IMR-90 (cell line): ENCODE results near the gene OSCAR. TPM values are rescaled to one million over a fixed set of nuclear protein-coding genes. Genes with fewer than 3 reads are reported as not detected.

Source experiments
- CHD1 ChIP-seq: IDR thresholded peaks from 2 replicates; pipeline ENCODE4 v1.6.1; 2012; ENCODE audit warnings: low read depth, low read length, improper control_type of control experiment
- MAFK ChIP-seq: IDR thresholded peaks from 2 replicates; pipeline ENCODE4 v1.6.1; 2012; ENCODE audit warnings: low read depth, low read length, improper control_type of control experiment
- NFE2L2 ChIP-seq: fragments of 150-350 bp; IDR thresholded peaks from 2 replicates; pipeline ENCODE4 v1.6.1; 2016; ENCODE audit warnings: low read depth, mild to moderate bottlenecking, low read length
- POLR2A ChIP-seq: IDR thresholded peaks from 2 replicates; pipeline ENCODE4 v1.6.1; 2012; ENCODE audit warnings: mild to moderate bottlenecking, low read depth, low read length
- polyA plus RNA-seq, 3 experiments: library from polyadenylated mRNA; depleted of rRNA; stranded (reverse); fragments of >200 nt; gene quantifications; 2 replicates each; pipeline ENCODE4 v1.2.3, GENCODE V29; 2012; ENCODE audit warnings: low replicate concordance in 1 of 3
- total RNA-seq: library from RNA; depleted of rRNA; stranded (reverse); fragments of >200 nt; gene quantifications from 2 replicates; pipeline ENCODE4 v1.2.3, GENCODE V29; 2012

The OSCAR gene
- total and polyA plus RNA-seq, 2 of the 4 experiments (the other 2 are of a cell fraction) = 0.15 TPM; not detected in 1

GRCh38 chr19:54136864-54137698, 36.5 kb upstream of the OSCAR start (continued):
- TF ChIP-seq MAFK (no peak), NFE2L2 (no peak), CHD1 (no peak), POLR2A (no peak)
